HAP-1 (cell line): ENCODE data around the gene PRKCB.

Experiments used
- DNase-seq, 2 experiments: peaks; one replicate each; pipeline ENCODE4 v3.0.0-alpha.2; 2016 to 2020; ENCODE audit warnings: low spot score in 2 of 2
- H3K27me3 ChIP-seq: fragments of 250-450 bp; sonication (Bioruptor Pico); 2 replicates; pipeline ENCODE4 v1.5.1; 2020; ENCODE audit warnings: low read depth, mild to moderate bottlenecking, moderate library complexity
- H3K36me3 ChIP-seq: fragments of 250-450 bp; sonication (Bioruptor Pico); replicated peaks from 2 replicates; pipeline ENCODE4 v1.5.1; 2020; ENCODE audit warnings: mild to moderate bottlenecking
- H3K4me1 ChIP-seq: fragments of 250-450 bp; sonication (Bioruptor Pico); 2 replicates; pipeline ENCODE4 v1.5.1; 2020; ENCODE audit warnings: mild to moderate bottlenecking
- H3K4me3 ChIP-seq: fragments of 250-450 bp; sonication (Bioruptor Pico); 2 replicates; pipeline ENCODE4 v1.5.1; 2020; ENCODE audit warnings: mild to moderate bottlenecking, moderate library complexity
- H3K9me3 ChIP-seq: fragments of 250-450 bp; sonication (Bioruptor Pico); 2 replicates; pipeline ENCODE4 v1.5.1; 2020; ENCODE audit warnings: mild to moderate bottlenecking, moderate library complexity
- in situ Hi-C: fragments of 300-500 bp; cut with MboI; formaldehyde crosslinking; loops from 3 replicates; pipeline ENCODE4 v1.14.3; 2020; ENCODE audit warnings: low sequenced_read_pairs, inconsistent platforms, mixed read lengths

Gene PRKCB

GRCh38 chr16:23969468-23970297 is 133.9 kb downstream of the PRKCB start:
- Histone ChIP-seq H3K4me1 (no peaks in the 10 kb centered on the region), H3K4me3 (no peak overlapping the region), H3K9me3 (no peaks in the 10 kb centered on the region), H3K27me3 (no peaks in the 10 kb centered on the region), H3K36me3 (no peaks in the 10 kb centered on the region)
- no peak for DNase-seq
- in situ Hi-C loops, result no loop called here

DNA sequence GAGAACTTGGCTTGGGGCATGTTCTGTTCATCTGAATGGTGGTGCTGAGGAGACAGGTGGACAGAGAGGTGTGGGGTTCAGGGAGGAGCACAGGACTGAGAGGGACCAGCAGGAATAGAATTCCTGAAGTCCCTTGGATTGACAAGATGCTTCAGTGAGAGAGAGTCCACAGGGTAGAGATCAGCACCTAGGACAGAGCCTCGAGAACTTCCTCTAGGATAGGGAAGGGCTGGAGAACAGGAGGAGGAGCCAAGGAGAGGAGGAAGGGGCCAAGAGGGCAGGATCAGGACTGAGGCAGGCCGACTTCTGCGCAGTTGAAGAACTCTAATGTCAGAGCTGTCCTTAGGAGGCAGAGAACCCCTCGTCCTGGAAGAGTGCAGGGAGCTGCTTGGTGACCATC is 138.4 kb downstream of the PRKCB start:
- no peaks in the 10 kb centered on the region for H3K4me1 ChIP-seq
- in situ Hi-C loops, result no loop called here
- DNase-seq, result peak in 1 of 2 experiments; percentile 13

DNA sequence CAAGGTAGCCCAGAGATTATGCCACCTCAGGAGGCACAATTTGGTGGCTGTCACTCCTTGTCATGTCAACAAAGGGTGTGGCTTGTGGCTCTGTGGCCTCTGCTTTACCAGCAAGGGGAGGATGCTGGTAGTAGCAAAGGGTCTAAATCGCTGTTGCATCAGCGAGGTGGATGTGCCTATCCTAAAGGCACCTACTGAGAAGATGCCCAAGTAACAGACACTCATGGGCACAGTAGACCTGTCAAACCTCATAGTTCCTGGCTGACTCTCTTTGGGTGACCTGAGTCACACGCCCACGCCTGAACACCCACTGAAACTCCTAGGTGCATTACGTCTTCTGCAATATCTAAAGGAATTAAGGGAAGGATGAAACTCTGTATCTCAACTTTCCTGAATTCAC is 139.5 kb downstream of the PRKCB start:
- Histone ChIP-seq H3K4me1 (no peaks in the 10 kb centered on the region), H3K27me3 (no peaks in the 10 kb centered on the region), H3K4me3 (no peak overlapping the region), H3K36me3 (no peaks in the 10 kb centered on the region), H3K9me3 (no peaks in the 10 kb centered on the region)
- DNase-seq, result no peak
- in situ Hi-C loops, result no loop called here

More for the DNA sequence above, 138.4 kb downstream of the PRKCB start:
- H3K27me3 ChIP-seq, result no peaks in the 10 kb centered on the region
- H3K4me3 ChIP-seq, result no peak overlapping the region
- no peaks in the 10 kb centered on the region for H3K9me3 ChIP-seq
- H3K36me3 ChIP-seq, result no peaks in the 10 kb centered on the region

DNA sequence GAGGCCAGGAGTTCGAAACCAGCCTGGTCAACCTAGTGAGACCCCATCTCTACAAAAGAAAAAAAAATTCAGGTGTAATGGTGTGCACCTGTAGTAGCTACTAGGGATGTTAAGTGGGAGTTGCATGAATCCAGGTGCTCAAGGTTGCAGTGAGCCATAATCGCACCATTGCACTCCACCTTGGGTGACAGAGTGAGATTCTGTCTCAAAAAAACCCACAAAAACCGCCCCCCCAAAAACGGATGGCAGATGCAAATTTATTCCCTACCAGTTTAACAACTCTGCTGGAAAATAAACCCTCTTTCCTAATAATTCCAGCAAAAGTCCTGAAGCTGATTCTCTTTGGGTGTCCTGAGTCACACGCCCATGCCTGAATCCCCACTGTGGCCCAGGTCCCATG is 140.3 kb downstream of the PRKCB start:
- H3K9me3 ChIP-seq, result no peaks in the 10 kb centered on the region
- H3K4me3 ChIP-seq, result no peak overlapping the region
- no peaks in the 10 kb centered on the region for H3K36me3 ChIP-seq
- no peak for DNase-seq
- in situ Hi-C loops, result no loop called here
- no peaks in the 10 kb centered on the region for H3K4me1 ChIP-seq
- H3K27me3 ChIP-seq, result no peaks in the 10 kb centered on the region

DNA sequence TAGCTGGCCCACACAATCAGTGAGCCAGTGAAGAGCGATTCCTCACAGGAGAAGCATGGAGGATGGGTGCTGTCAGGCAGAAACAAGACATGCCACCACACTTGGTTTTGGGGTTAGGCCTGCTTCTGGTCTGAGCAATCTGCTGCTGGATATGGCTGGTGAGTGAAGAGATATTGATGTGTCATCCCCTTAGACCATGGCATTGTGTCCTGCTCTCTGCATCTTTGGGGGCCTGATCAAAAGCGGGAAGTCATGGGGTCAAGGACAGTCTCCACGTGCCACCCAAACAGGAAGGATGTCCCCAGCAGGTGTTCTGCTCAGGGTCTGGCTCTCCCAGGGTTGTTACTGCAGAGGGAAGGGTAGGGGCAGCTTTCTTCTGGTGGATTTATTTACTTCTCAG is 140.7 kb downstream of the PRKCB start:
- H3K36me3 ChIP-seq, result no peaks in the 10 kb centered on the region
- no peaks in the 10 kb centered on the region for H3K27me3 ChIP-seq
- no peaks in the 10 kb centered on the region for H3K9me3 ChIP-seq
- no peaks in the 10 kb centered on the region for H3K4me1 ChIP-seq
- H3K4me3 ChIP-seq, result no peak overlapping the region
- no peak for DNase-seq
- in situ Hi-C loops, result no loop called here

DNA sequence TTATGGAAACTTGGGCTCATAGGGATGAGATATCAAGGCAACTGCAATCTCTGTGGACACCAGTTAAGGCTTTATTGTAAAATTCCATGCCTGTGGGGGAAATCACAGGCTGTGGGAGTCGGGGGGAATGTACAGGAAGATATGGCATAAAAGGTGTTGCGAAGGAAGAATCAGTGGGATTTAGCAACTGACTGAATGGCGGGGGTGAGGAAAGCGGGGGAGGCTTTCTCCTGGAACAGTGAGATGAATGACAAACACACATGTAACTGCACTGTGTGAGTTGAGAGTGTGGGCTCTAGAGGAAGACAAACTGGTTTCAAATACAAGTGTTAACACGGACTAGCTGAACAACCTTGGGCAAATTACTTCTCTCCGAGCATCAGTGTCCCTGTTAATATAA is 143.7 kb downstream of the PRKCB start:
- DNase-seq, result no peak
- in situ Hi-C loops, result no loop called here
- Histone ChIP-seq H3K9me3 (no peaks in the 10 kb centered on the region), H3K4me3 (no peak overlapping the region), H3K27me3 (no peaks in the 10 kb centered on the region), H3K36me3 (no peaks in the 10 kb centered on the region), H3K4me1 (no peaks in the 10 kb centered on the region)

DNA sequence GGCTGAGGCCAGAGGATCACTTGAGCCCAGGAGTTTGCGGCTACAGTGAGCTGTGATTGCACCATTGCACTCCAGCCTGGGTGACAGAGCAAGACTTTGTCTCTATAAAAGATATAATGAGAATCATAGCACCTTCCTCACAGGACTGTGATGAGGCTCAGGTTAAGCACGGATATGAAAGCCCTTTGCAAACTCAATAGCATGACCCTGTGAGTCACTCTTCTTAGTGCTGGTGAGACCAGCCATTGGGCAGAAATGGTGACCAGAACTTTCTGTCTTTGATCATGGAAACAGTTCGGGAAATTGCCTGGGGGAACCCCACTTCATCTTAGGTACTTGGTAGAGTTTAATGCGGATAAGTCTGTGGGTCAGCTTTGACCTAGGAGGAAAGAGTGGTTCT is 144.2 kb downstream of the PRKCB start:
- DNase-seq, result no peak
- no peaks in the 10 kb centered on the region for H3K9me3 ChIP-seq
- H3K4me1 ChIP-seq, result no peaks in the 10 kb centered on the region
- in situ Hi-C loops, result no loop called here
- no peak overlapping the region for H3K4me3 ChIP-seq
- H3K27me3 ChIP-seq, result no peaks in the 10 kb centered on the region
- no peaks in the 10 kb centered on the region for H3K36me3 ChIP-seq

DNA sequence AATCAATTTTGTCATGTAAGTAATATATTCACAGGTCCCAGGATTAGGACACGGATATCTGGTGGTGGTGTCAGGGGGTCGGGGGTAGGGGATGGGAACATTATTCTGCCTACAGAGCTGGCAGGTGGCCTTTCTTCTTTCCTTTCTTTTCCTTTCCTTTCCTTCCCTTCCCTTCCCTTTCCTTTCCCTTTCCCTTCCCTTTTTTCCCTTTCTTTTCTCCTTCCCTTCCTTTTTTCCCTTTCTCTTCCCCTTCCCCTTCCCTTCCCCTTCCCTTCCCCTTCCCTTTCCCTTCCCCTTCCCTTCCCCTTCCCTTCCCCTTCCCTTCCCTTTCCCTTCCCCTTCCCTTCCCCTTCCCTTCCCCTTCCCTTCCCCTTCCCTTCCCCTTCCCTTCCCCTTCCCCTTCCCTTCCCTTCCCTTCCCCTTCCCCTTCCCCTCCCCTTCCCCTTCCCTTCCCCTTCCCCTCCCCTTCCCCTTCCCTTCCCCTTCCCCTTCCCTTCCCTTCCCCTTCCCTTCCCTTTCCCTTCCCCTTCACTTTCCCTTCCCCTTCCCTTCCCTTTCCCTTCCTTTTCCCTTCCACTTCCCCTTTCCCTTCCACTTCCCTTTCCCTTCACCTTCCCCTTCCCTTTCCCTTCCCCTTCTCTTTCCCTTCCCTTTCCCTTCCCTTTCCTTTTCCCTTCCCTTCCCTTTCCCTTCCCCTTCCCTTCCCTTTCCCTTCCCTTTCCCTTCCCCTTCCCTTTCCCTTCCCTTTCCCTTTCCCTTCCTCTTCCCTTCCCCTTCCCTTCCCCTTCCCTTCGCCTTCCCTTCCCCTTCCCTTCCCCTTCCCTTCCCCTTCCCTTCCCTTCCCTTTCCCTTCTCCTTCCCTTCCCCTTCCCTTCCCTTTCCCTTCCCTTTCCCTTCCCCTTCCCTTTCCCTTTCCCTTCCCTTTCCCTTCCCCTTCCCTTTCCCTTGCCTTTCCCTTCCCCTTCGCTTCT is 145.9 kb downstream of the PRKCB start:
- no peaks in the 10 kb centered on the region for H3K9me3 ChIP-seq
- no peak for DNase-seq
- H3K4me1 ChIP-seq, result no peaks in the 10 kb centered on the region
- no peaks in the 10 kb centered on the region for H3K36me3 ChIP-seq
- no peaks in the 10 kb centered on the region for H3K27me3 ChIP-seq
- H3K4me3 ChIP-seq, result no peak overlapping the region
- in situ Hi-C loops, result no loop called here

- no peaks in the 10 kb centered on the region for H3K27me3 ChIP-seq
- in situ Hi-C loops, result no loop called here
- no peaks in the 10 kb centered on the region for H3K9me3 ChIP-seq
- no peaks in the 10 kb centered on the region for H3K36me3 ChIP-seq
- H3K4me3 ChIP-seq, result no peak overlapping the region
- H3K4me1 ChIP-seq, result no peaks in the 10 kb centered on the region
- no peak for DNase-seq
These were observed 150.7 kb downstream of the PRKCB start for GRCh38 chr16:23986455-23986854.

DNA sequence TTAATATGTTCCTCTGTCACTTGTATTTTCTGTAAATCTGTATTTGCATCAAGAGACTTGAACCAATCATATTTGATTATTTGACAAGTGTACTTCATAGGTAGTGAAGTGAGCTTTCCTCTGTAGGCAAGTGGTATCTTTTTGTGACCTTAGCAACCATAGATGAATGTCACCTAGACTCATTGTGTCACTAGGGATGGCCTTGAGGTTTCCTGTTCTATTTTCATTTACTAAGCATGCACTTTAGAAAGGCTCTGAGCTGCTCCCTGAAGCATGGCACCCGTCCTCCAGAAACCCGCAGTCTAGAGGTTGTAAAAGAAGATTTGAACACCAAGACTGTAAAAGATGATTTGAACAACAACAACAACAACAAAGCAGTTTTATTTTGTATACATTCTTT is 151.7 kb downstream of the PRKCB start:
- no peaks in the 10 kb centered on the region for H3K4me1 ChIP-seq
- no peaks in the 10 kb centered on the region for H3K9me3 ChIP-seq
- no peaks in the 10 kb centered on the region for H3K36me3 ChIP-seq
- no peaks in the 10 kb centered on the region for H3K27me3 ChIP-seq
- in situ Hi-C loops, result no loop called here
- H3K4me3 ChIP-seq, result no peak overlapping the region
- DNase-seq, result no peak

- H3K36me3 ChIP-seq, result no peaks in the 10 kb centered on the region
- in situ Hi-C loops, result no loop called here
- no peaks in the 10 kb centered on the region for H3K4me1 ChIP-seq
- no peaks in the 10 kb centered on the region for H3K9me3 ChIP-seq
- no peak for DNase-seq
- no peaks in the 10 kb centered on the region for H3K27me3 ChIP-seq
- H3K4me3 ChIP-seq, result no peak overlapping the region
These were observed 154.7 kb downstream of the PRKCB start for GRCh38 chr16:23990507-23990906.

GRCh38 chr16:23991066-23991465 is 155.3 kb downstream of the PRKCB start:
- no peaks in the 10 kb centered on the region for H3K36me3 ChIP-seq
- in situ Hi-C loops, result no loop called here

DNA sequence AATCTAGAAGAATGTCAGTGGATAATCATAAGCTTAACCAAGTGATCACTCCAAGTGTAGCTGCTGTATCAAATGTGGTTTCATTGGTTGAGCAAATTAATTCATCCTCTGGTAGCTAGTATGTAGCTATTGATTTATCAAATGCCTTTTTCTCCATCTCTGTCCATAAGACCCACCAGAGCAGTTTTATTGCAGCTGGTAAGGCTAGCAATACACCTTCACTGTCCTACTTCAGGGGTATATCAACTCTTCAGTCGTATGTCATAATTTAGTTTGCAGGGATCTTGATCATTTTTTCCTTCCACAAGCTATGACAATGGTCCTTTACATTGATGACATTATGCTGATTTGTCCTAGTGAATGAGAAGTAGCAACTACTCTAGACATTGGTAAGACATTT is 158.8 kb downstream of the PRKCB start:
- no peak overlapping the region for H3K4me3 ChIP-seq
- in situ Hi-C loops, result no loop called here
- H3K36me3 ChIP-seq, result no peaks in the 10 kb centered on the region
- no peak for DNase-seq
- no peaks in the 10 kb centered on the region for H3K27me3 ChIP-seq
- H3K9me3 ChIP-seq, result no peaks in the 10 kb centered on the region
- no peaks in the 10 kb centered on the region for H3K4me1 ChIP-seq

More at GRCh38 chr16:23991066-23991465, 155.3 kb downstream of the PRKCB start:
- Histone ChIP-seq H3K9me3 (no peaks in the 10 kb centered on the region), H3K27me3 (no peaks in the 10 kb centered on the region), H3K4me3 (no peak overlapping the region), H3K4me1 (no peaks in the 10 kb centered on the region)
- DNase-seq, result no peak
